Stimulated activated CD4-positive, alpha-beta T cell treated with anti-CD3 and anti-CD28 coated beads, Interleukin-2, amount 100 ng/mL, for 48 hours (primary cell): ENCODE measurements around the gene JMJD4.

ENCODE experiments used
- DNase-seq, 2 donors: peaks; one replicate each; pipeline ENCODE4 v3.0.0-alpha.2; 2020

JMJD4 gene

DNA sequence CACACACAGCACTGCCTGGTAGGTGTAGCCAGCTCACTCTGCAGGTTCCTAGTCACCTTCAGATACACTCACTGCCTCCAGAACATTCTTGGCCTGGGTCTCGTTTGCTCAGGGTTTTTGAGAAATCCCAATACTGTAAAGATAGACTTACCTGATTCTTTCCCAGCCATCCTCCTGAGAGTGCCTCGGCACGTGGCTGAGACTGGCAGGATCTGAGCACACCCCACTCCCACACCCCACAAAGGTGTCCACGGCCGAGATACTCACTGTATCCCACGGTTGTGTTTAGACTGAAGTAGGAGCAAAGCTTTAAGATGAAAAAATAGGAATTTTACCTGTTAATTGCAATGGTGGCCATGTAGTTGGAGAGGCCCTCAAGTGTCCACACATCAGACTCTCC is 33.5 kb upstream of the JMJD4 start:
- no peak for DNase-seq

DNA sequence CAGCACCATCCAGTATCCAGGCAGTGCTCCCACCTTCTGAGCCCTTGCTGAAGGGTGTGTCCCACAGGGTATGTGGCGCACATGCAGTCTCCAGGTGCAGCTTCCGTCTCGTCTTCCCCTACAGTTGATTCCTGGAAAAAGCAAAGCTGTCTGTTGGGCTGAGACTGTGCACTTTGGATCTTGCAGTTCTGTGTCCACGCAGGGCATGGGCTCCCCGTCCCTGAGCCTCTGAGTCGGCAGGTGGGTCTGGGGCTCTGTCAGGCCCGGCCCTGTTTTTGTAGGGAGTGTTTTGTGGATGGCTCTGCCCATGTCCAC is 33.0 kb upstream of the JMJD4 start:
- DNase-seq = no peak

DNA sequence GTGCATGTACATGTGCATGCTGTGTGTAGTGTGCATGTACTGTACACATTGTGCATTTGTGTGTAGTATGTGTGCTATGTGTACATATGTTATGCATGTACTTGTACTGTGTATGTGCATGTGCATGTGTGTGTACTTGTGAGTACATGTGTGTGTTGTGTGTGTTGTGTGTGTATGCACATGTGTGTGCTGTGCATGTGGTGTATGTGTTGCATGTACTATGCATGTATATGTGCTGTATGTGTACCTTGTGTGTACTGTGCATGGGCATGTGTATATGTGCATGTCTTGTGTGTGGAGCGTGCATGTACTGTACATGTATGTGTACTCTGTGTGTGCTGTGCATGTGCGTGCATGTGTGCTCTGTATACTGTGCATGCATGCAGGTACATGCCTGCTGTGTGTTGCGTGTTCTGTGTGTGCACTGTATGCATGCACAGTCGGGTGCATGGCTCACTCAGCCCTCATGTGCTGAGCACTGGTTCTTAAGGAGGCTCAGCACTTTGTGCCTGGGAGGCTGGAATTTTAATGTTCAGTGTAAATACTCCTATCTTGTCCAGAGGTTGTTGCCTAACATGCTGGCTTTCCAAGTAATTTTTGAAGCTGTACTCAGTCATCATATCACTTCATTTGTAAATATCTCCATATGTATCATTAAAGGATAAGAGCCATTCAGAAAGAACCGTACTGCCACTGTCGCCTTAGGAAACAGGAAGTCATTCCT is 32.5 kb upstream of the JMJD4 start:
- no peak for DNase-seq

DNA sequence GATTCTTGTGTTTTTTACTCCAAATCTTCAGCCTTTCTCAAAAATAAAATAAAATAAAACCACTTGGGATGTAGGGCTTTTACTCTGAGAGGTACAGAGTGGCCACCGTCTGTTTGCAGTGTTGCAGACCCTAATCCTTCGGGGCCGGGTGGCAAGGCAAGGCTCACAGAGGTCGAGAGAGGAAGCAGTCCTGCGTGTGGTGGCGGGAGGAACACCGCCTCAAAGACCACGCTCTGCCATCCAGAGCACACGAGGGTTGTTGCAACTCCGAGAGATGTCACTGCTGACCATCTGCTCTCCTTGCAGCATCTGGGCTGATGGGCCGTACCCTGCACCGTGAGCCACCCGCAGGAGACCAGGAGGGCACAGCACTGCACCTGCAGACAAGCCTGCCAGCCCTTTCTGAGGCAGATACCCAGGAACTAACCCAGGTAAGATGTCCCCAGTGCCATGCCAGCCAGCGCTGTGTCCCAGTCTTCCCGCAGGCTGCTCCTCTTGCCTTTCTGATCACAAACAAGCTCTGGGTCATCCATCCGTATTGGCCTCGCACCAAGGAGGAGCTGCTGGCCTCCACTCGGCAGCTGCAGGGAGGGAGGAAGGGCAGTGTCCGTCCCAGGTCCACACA is 31.7 kb upstream of the JMJD4 start:
- DNase-seq = no peak

DNA sequence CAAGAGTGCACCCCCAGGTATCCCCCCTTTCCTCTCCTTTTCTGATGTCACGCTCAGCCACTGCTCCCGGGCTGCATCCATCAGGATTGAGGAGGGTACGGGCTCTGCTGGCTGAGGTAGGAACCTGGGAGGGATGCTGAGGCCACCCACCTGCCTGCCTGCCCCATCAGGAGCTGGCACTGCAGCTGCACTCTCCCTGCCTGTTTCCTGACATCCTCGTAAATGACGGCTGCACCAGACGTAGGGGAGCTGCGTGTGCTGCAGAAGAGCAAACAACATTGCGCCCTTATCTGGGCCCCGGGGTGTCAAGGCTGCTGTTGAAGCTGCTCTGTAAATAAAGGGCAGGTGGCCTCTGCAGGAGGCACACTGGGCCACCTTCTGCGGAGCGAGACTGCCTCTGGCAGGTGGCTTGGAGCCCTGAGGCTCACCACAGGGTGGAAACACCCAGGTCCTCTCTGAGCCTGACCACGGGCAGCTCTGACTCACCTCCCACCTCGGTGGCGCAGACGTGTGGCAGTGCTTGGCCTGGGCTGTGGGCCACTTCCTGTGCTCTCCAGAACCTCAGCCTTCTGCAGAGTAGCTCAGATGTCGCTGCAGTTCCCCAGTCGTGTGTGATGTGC is 31.0 kb upstream of the JMJD4 start:
- DNase-seq = peak; percentile 33 to 37

DNA sequence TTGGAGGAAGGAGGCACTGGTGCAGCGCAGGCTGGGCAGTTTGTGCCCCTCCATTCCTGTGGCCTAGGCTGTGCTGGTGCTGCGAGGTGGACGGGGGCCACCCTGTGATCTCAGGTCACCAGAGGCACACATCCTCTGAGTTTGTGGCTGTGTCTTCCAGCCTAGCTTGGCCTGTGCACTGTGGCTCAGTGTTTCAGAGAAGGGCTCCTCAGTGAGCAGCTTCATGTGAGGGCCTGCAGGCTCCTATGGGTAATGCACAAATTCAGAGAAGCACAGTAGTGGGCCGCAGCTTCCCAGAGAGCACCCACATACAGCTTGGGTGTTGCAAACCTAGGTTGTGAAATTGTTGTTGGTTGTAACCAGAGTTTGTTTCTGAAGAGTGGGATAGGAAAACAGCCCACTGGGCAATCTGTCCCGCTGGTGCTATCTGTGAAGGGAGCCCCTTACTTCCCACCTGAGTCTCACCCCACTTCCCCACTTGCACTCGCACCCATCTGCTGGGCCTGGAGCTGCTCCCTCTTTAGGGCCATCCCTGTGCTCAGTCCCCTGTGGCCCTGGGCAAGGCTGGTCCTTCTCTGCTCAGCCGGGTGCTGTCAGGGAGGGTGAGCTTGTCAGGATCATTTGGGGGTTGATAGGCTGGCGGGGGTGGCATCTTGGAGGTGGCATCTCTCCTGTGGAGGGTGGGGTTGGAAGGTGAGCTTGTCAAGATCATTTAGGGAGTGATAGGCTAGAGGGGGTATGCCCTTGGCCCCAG is 30.3 kb upstream of the JMJD4 start:
- no peak for DNase-seq

DNA sequence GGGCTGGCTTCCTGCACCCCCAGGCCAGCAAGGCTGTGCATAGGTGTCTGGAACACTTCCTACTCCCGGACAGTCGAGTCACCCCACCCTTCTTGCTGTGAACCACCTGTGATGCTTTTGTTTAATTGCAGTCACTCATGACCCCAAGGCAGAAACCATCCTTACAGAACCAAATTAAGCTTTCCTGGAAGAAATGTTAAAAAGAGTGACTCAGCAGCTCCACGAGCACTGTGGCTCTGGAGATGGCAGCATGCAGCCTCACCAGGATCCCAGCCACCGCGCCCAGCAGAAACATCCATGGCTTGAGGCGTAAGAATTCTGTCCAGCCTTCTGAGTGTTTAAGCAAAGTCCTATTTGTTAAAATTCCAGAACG is 28.9 kb upstream of the JMJD4 start:
- DNase-seq = no peak

DNA sequence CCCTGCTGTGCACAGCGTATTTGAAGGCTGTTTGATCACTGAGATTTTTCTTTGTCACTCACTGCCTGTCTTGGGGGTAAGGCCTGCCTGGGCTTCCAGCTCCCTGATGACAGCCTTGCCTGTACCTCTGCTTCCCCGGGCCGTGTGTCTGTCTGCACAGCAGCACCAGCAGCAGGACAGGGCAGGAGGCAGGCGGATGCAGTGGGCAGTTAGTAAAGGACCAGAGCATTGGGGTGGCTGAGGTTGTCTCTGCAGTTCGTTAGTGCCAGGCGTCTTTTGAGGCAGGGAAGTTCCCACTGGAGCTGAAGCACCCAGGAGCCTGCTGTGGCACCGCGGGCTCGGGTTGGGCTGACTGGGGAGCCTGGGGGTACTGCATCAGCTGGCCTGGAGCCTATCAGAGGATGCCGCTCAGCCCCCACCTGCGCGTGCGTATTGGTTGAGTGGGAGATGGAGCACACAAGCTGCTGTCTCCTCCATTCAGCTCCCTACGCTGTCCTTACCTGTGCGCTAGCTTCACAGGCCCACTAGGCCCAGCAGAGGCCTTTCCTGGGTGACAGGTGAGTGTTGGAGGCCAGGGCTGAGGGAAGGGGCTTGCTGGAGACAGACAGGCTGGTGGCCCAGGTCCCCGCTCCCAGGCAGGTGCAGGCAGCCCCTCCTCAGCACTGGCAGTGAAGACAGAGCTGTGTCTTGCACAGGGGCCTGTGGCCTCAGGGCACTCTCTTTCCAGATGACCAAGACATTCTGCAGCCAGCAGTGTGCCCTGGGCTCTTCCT is 28.3 kb upstream of the JMJD4 start:
- no peak for DNase-seq

DNA sequence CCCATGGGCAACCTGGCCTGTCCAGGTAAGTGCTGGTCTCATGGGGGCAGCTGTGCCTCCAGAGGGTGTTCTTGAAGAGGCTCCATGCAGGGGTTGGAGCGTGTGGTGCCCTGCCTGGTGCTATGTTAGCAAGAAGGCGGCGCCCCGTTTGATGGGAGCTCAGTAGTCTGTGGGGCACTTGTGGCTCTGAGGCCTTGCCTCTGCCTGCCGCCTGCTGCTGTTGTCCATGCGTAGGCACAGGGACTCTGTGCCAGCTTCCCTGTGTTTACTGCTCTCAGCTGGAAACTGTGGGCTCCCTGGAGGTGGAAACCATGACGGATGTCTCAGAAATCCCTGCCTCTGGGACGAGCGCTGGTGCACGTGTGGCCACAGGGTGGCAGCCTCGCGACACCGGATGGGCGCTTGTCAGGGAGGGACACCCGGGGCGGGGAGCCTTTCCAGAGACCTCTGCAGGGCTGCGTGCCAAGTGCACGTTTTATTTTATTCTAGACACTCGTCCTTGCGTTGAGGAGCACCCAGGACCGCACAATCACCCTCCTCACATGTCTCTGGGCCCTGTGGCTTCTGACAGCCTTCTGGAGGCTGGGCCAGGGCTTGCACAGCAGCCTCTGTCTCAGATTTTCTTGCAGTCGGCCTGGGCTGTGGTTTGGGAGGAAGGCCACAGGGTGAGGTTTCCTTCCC is 27.3 kb upstream of the JMJD4 start:
- peak; percentile 76 to 79 for DNase-seq

DNA sequence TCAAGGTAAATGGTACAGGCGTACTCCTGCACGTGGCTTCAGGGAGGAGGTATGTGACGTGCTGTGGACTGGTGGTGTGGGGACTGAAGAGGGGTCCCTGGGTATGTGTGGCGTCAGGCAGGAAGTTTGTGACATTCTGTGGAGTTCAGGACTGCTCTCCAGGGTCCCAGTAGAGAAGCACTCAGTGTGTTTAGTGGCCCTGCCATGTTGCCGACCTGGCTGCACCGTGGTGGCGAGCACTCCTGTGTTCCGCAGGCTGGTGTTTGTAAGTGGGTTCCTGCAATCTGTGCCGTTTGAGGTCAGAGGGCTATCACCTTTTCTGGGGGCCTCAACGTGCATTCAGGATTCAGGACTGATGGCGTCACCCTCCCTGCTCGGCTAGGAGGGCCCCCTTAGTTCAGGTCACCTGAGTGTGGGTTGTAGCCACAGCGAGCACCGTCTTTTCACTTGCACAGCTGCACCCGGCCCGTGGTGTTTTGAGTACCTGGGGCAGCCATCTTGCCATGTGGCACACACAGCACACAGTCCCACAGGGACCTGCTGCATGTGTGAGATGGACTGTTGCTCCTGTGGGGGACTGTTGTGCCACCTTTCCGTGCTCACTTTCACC is 26.6 kb upstream of the JMJD4 start:
- DNase-seq = no peak

DNA sequence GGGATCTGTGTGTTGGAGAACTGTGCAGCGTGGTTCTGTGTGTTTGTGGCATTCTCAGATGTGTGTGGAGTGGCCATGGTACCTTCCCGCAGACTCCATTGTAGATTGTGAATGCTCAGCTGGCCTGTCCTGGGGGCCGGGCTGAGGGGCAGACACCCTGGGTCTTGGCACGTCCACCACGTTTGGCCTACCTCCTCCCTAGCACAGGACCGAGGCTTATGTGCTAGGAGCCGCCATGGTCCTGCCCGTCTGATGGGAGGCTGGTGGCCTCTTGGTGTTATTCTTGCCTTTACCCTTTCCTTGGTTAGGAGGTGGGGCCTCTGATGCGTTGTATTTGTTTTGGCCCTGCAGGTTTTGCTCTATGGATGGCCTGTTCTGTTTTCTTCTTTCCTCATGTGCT is 25.3 kb upstream of the JMJD4 start:
- no peak for DNase-seq

DNA sequence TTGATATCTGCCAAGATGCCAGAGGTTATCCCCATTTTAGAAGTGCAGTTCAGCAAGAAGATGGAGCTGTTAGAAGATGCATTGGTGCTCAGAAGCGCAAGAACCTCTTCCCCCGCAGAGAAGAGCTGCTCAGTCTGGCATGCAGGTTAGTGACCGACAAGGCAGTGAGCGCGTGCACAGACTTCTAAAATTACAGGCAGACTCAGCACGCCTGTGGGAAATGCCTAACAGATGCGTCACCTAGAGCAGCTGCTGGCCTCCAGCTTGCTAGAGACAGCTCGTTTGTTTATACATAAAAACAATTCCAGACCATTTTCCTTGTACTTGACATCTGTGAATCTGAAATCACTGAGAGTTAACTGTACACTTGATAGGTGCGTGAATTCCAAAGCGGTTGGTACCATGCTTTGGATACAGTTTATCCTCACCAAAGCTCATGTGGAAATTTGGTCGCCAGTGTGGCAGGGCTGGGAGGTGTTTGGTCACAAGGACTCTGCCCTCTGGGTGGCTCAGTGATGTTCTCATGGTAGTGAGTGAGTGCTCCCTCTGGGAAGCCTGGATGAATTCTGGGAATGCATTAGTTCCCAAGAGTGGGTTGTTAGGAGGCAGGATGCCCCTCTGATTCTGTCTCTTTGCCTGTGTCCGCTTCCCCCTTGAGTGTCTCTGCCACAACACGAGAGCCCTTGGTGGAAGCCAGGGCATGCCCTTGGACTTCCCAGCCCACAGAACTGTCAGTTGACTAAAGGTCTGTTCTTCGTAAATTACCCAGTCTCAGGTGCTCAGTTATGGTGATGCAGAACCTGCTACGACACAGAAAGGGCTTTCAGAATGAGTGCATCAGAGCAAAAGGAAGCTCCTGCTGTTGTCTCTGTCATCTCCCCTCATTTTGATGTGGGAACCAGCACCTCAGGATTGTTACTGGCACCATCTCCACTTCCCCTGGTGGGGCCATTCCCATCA is 24.5 kb upstream of the JMJD4 start:
- no peak for DNase-seq

DNA sequence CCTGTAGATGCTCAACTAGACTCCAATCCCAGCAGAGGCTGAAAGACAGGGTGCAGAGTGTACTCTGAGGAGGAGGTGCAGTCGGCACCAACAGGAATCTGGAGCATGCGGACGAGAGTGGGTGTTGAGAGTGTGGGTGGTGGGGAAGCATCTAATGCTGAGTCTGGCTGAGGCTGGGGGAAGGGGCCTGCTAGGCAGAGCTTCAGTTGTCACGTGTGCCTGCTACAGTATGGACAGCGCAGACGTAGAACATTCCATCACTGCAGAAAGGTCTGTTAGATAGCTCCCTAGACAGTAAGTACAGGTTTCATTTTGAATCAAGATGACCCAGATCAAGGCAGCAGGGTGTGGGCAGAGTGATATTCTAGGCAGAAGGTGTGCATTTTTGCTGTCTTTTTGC is 23.3 kb upstream of the JMJD4 start:
- no peak for DNase-seq

DNA sequence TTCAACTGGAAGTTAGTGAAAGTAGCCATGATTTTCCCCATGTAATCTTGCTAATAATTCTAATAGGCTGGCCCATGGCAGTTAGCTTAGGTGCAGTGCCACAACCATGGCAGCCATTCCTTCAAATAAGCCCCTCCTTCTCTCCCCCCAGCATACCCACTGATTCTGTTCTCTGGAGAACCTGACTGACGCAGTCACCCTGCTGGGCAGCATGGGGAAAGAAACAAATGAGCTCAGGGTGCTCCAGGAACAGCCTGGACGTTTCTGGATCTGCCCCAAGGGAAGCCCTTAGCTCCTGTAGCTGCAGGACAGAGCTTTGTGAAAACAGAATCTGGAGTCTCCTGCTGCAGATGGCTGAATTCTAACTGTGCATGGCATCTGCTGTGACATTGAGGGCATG is 22.7 kb upstream of the JMJD4 start:
- no peak for DNase-seq

DNA sequence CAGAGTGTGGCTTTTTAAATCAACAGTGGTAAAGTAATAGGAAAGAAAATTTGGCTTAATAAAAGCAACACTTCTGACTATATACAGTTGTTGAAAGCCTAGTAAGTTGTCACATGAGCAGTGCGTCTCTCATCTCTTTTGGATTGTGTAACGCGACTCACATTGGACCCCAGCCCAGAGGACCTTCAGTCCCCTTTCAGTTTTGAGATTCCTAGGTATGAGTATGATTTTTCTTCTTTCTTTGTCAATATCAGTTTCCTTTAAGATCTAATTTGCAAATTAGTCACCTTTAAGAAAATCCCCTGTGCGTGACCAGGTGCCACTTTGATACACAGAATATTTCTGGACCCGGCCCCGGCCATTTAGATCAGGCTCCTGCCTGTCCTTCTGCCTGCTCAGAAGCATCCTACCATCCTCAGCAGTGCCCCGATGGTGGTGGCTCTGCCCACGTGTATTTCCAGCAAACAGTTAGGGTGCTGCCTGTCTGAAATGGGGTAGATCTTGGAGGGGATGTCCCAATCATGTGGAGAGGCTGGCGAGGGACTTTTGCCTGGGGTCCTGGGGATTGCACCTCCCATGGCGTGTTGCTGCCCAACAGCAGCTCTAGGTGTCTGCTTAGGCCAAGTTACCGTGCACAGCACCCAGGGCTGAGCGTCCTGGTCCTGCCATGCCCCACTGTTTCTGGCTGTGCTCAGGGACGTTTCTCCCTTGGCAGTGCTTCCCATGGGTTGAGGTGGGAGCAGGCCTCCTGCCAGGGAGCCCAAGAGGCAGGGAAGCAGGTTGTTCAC is 21.3 kb upstream of the JMJD4 start:
- DNase-seq = no peak

DNA sequence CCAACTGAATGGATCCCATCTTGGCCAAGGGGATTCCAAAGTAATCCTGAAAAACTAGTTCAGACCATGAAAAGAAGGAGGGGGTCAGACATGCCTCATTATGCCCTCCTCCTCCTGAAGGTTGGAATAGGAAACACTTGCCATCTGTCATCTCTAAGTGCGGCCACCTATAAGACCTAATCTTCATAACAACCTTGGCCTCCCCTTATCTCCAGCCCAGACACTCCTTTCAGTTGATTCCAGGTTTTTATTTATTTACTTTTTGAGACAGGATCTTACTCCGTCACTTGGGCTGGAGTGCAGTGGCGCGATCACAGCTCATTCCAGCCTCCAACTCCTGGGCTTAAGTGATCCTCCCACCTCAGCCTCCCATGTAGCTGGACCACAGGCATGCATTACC is 19.9 kb upstream of the JMJD4 start:
- DNase-seq = no peak

DNA sequence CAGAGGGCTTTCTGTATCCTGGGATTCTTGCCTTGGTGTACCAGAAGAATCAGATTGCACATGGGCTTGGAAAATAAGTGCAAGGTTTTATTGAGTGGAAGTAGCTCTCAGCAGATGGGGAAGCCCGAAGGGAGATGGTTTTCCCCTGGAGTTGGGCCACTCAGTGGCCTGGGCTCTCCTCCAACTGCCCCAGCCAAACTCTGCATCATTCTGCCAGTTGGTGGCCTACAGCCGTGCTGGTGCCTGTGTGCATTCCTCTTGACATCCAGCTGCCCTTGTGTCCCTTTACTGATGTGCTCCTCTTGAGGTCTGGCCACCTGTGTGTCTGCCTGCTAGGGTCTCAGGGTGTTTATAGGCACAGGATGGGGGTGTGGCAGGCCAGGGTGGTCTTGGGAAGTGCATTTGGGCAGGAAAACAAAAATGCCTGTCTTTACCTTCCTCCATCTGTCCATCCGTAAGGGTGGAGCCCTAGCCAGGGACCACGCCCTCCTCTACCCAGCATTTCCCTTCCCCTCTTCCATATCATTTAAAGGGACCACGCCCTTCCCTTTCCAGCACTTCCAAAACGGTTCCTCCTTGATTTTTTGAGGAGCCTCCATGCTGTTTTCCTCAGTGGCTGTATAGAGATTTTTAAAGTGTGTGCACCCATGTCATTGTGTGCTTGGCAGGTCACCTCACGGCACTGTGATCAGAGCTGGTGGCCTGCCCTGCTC is 19.1 kb upstream of the JMJD4 start:
- no peak for DNase-seq

DNA sequence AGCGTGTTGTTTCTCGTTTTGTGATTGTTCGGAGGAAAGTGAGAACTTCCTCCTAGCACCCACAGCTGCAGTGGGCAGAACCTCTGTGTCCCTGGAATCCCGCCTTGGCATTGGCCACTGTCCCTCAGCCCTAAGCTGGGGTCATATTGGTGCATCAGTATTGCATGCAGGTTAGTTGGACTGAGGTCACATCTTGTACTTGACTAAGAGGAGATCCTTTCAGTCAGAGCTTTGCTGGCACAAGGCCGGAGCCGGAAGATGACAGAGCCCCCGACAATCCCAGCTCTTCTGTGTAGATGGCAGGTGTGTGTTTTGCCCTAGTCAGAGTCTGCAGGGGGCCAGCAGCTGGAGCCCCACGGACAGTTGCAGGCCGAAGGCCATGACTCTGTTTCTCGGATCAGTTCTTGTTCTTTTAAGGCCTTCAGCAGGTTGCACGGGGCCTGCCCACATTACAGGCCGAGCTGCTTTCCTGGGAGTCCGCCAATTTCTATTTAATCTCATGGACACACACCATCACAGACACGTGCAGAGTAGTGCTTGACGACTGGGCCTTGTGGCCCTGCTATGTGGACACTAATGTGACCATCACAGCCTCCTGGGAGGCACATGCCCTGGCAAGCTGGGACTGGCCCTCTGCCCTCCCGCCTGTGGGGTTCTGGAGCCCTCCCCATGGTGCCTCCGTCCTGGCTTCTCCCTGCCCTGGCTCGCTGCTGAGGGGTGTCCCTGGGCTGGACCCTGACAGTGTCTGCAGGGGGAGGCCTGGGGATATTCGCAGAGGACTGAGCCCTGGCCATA is 15.0 kb upstream of the JMJD4 start:
- DNase-seq = no peak

DNA sequence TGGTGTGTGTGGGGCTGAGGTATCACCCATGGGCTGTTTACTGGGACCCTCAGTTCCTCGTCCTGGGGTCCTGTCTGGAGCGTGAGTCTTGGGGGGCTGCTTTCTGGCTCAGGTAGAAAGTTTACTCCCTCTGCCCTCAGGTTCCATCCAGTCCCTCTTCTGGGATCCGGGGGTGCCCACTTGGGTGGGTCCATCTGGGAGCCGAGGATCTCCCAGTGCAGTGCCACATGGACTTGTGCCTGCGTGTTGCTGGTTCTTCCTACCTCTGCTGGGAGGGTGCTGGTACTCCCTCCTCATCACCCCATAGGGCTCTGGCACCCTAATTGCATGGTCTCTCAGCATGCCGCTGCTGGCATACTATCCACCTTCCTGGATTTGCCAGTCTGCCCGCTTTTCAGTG is 14.1 kb upstream of the JMJD4 start:
- no peak for DNase-seq
